ENCODE measurements around the gene RGS7.

DNA sequence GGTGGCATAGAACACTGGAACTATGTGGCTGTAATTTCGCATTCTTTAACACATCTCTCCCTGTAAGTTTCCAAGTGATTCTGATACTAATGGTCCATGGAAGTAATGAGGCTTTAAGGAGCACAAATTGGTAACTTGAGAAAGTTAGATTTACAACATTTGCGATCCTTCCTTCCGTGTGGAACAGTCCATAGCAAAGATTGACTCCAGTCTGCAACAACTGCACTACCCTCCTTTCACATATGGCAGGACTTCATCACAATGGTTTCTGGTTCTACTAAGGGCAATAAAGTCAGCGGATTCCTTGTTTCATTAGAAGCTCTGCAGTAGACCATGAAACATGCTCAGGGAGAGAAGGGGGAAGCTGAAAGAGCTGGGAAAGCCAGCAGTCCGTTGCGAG, 261.2 kb downstream of the RGS7 start:
- TF ChIP-seq CTCF (IDR thresholded peaks at IDR 0.05; ENCODE audit: insufficient read depth, low read depth, low read length) (no peak), EZH2 (IDR thresholded peaks at IDR 0.05; ENCODE audit: insufficient read depth, low read length) (no peak)

Measured in astrocyte (in vitro differentiated cells and primary cell).